Neural progenitor cell (in vitro differentiated cells): ENCODE results near the gene NXN. TPM values are rescaled to one million over a fixed set of nuclear protein-coding genes. Genes with fewer than 3 reads are reported as not detected.

Experiments
- DNase-seq: peaks from one replicate; pipeline ENCODE4 v3.0.0-alpha.2; 2016; ENCODE audit warnings: low spot score
- H2AFZ ChIP-seq: fragments of 200-600 bp; sonication (generic); replicated peaks from 2 replicates; pipeline ENCODE4 v1.6.1; 2016; ENCODE audit warnings: antibody characterized with exemption
- H3F3A ChIP-seq: fragments of 200-600 bp; sonication (generic); 2 replicates; pipeline ENCODE4 v1.6.1; 2016; ENCODE audit warnings: antibody characterized with exemption, low read depth
- H3K27ac ChIP-seq: fragments of 200-600 bp; sonication (generic); 2 replicates; pipeline ENCODE4 v1.5.1; 2016; ENCODE audit warnings: mild to moderate bottlenecking
- H3K27me3 ChIP-seq: fragments of 200-600 bp; sonication (generic); 2 replicates; pipeline ENCODE4 v1.6.1; 2016; ENCODE audit warnings: mild to moderate bottlenecking, moderate library complexity
- H3K36me3 ChIP-seq: fragments of 200-600 bp; sonication (generic); 2 replicates; pipeline ENCODE4 v1.5.1; 2016
- H3K4me1 ChIP-seq: fragments of 200-600 bp; sonication (generic); 2 replicates; pipeline ENCODE4 v1.6.1; 2016; ENCODE audit warnings: mixed run types
- H3K4me2 ChIP-seq: fragments of 200-600 bp; sonication (generic); 2 replicates; pipeline ENCODE4 v1.6.1; 2016
- H3K4me3 ChIP-seq: fragments of 200-600 bp; sonication (generic); 2 replicates; pipeline ENCODE4 v1.5.1; 2016
- H3K79me2 ChIP-seq: fragments of 200-600 bp; sonication (generic); 2 replicates; pipeline ENCODE4 v1.6.1; 2016; ENCODE audit warnings: low read depth
- H3K9ac ChIP-seq: fragments of 200-600 bp; sonication (generic); 2 replicates; pipeline ENCODE4 v1.6.1; 2016
- H3K9me3 ChIP-seq: fragments of 200-600 bp; sonication (generic); 2 replicates; pipeline ENCODE4 v1.5.1; 2016; ENCODE audit warnings: low read depth
- H4K20me1 ChIP-seq: fragments of 200-600 bp; sonication (generic); 2 replicates; pipeline ENCODE4 v1.6.1; 2016; ENCODE audit warnings: low read depth
- H3K27ac Mint-ChIP-seq: 3 replicates; pipeline ENCODE4 v1.8.0; 2021; ENCODE audit warnings: mixed read lengths
- H3K27me3 Mint-ChIP-seq: 2 replicates; pipeline ENCODE4 v1.8.0; 2022; ENCODE audit warnings: low read depth, mild to moderate bottlenecking, inconsistent platforms, moderate library complexity, mixed read lengths; ENCODE audit not compliant: insufficient read depth
- H3K36me3 Mint-ChIP-seq: 3 replicates; pipeline ENCODE4 v1.8.0; 2021; ENCODE audit warnings: mixed read lengths
- H3K4me1 Mint-ChIP-seq: 3 replicates; pipeline ENCODE4 v1.8.0; 2021; ENCODE audit warnings: mixed read lengths
- H3K4me3 Mint-ChIP-seq: 3 replicates; pipeline ENCODE4 v1.8.0; 2021; ENCODE audit warnings: mild to moderate bottlenecking, moderate library complexity, mixed read lengths
- H3K9me3 Mint-ChIP-seq: 3 replicates; pipeline ENCODE4 v1.8.0; 2020; ENCODE audit warnings: mixed read lengths
- EZH2 ChIP-seq: fragments of 200-600 bp; sonication (generic); IDR thresholded peaks from 2 replicates; pipeline ENCODE4 v1.6.1; 2017; ENCODE audit warnings: antibody characterized with exemption, mild to moderate bottlenecking, moderate library complexity
- EZH2phosphoT487 ChIP-seq: fragments of 200-600 bp; sonication (generic); IDR thresholded peaks from 2 replicates; pipeline ENCODE4 v1.6.1; 2017; ENCODE audit warnings: antibody characterized with exemption
- total RNA-seq: library from RNA; depleted of rRNA; stranded (reverse); fragments of >200 nt; gene quantifications from 2 replicates; pipeline ENCODE4 v1.2.3, GENCODE V29; 2015; ENCODE audit warnings: low replicate concordance
- TF ChIP-seq, protein P1 (sequence below): fragments of 200-600 bp; sonication (generic); IDR thresholded peaks from 2 replicates; pipeline ENCODE4 v1.5.1; 2017; ENCODE audit warnings: antibody characterized with exemption, mild to moderate bottlenecking

The NXN gene
- total RNA-seq, 1 donor from 2014 or later = 35.9 TPM

DNA sequence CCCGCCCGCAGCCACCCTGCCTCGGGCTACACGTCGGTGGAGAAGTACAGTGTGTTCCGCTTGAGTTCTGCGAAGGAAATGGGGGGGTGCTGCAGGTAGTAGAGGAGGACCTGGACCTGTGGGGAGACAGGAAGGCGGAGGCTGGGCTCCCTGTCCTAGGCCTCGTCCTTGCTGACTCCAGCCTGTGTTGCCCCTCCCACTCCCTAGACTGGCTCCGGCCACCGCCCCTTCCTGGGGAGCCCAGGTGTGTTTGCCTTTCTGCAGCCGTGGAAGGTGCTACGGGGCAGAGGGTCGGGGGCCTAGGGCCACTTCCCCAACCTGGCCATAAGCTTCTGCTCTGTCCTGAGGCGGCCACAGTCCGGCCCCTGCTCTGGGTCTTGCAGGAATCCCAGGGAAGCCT is 26.5 kb upstream of the NXN start:
- H3K9me3 ChIP-seq = no peaks in the 10 kb centered on the region
- no peak for DNase-seq
- H3K27me3 Mint-ChIP-seq = peaks cover 7% of the 10 kb centered on the region
- no peak overlapping the region for H3K27ac Mint-ChIP-seq
- H3K4me3 Mint-ChIP-seq = no peak overlapping the region
- no peaks in the 10 kb centered on the region for H3K36me3 ChIP-seq
- H3K4me3 ChIP-seq = no peak overlapping the region
- no peak for TF ChIP-seq EZH2phosphoT487
- no peaks in the 10 kb centered on the region for H3K4me1 ChIP-seq
- H3K27me3 ChIP-seq = no peaks in the 10 kb centered on the region
- H4K20me1 ChIP-seq = no peaks in the 10 kb centered on the region
- H3K27ac ChIP-seq = no peak overlapping the region
- no peak overlapping the region for H2AFZ ChIP-seq
- H3K9me3 Mint-ChIP-seq = no peaks in the 10 kb centered on the region
- peaks cover 6% of the 10 kb centered on the region for H3K4me1 Mint-ChIP-seq
- no peaks in the 10 kb centered on the region for H3K79me2 ChIP-seq
- H3K9ac ChIP-seq = no peak overlapping the region
- no peaks in the 10 kb centered on the region for H3F3A ChIP-seq
- no peak overlapping the region for H3K4me2 ChIP-seq
- H3K36me3 Mint-ChIP-seq = peaks cover 13% of the 10 kb centered on the region

- Histone ChIP-seq H2AFZ (no peak overlapping the region), H3F3A (no peaks in the 10 kb centered on the region), H4K20me1 (no peaks in the 10 kb centered on the region), H3K9me3 (no peaks in the 10 kb centered on the region), H3K4me3 (no peak overlapping the region), H3K27me3 (no peaks in the 10 kb centered on the region), H3K79me2 (no peaks in the 10 kb centered on the region), H3K4me1 (no peaks in the 10 kb centered on the region), H3K9ac (no peak overlapping the region), H3K36me3 (no peaks in the 10 kb centered on the region), H3K27ac (no peak overlapping the region), H3K4me2 (no peak overlapping the region)
- DNase-seq = no peak
- Mint-ChIP-seq H3K4me1 (peaks cover 6% of the 10 kb centered on the region), H3K27ac (no peak overlapping the region), H3K27me3 (peaks cover 7% of the 10 kb centered on the region), H3K4me3 (no peak overlapping the region), H3K9me3 (no peaks in the 10 kb centered on the region), H3K36me3 (peaks cover 15% of the 10 kb centered on the region)
- TF ChIP-seq EZH2phosphoT487 (no peak), EZH2 (no peak)
- TF ChIP-seq, protein P1, sequence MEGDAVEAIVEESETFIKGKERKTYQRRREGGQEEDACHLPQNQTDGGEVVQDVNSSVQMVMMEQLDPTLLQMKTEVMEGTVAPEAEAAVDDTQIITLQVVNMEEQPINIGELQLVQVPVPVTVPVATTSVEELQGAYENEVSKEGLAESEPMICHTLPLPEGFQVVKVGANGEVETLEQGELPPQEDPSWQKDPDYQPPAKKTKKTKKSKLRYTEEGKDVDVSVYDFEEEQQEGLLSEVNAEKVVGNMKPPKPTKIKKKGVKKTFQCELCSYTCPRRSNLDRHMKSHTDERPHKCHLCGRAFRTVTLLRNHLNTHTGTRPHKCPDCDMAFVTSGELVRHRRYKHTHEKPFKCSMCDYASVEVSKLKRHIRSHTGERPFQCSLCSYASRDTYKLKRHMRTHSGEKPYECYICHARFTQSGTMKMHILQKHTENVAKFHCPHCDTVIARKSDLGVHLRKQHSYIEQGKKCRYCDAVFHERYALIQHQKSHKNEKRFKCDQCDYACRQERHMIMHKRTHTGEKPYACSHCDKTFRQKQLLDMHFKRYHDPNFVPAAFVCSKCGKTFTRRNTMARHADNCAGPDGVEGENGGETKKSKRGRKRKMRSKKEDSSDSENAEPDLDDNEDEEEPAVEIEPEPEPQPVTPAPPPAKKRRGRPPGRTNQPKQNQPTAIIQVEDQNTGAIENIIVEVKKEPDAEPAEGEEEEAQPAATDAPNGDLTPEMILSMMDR = no peak
Observed at GRCh38 chr17:1005361-1005946, 25.9 kb upstream of the NXN start.

DNA sequence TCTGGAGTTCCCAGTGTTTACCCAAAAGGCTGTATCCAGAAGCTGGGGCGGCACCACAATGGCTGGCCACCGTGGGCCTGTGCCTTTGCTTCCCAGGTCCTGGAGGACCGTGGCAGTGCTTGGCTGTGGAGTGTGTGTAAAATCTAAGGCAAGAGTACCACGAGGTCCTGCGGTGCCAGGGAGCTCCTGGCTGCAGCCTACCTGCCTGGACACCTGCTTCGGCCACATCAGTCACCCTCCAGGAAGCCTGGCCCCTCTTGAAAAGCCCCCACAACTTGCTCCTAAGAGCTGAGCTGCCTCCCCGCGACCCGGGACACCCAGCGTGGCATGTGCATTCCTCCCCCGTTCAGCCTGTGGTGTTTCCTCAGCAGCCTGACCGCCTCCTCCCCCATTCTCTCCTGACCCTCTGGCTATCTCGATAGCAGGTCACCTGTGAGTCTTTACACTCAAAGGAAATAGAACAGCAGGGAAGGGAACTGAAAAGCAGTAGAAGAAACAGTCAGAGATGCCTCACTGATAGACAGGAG is 25.3 kb upstream of the NXN start:
- Histone ChIP-seq H3K27ac (no peak overlapping the region), H3K9ac (no peak overlapping the region), H3K27me3 (no peaks in the 10 kb centered on the region), H3K79me2 (no peaks in the 10 kb centered on the region), H3K4me1 (no peaks in the 10 kb centered on the region), H3K9me3 (no peaks in the 10 kb centered on the region), H3K4me3 (no peak overlapping the region), H3K36me3 (no peaks in the 10 kb centered on the region), H3K4me2 (no peak overlapping the region), H3F3A (no peaks in the 10 kb centered on the region), H4K20me1 (no peaks in the 10 kb centered on the region), H2AFZ (no peak overlapping the region)
- TF ChIP-seq EZH2phosphoT487 (no peak), EZH2 (no peak)
- TF ChIP-seq, protein P1 = no peak
- Mint-ChIP-seq H3K27ac (no peak overlapping the region), H3K9me3 (no peaks in the 10 kb centered on the region), H3K27me3 (peaks cover 7% of the 10 kb centered on the region), H3K36me3 (peaks cover 17% of the 10 kb centered on the region), H3K4me3 (no peak overlapping the region), H3K4me1 (peaks cover 6% of the 10 kb centered on the region)
- no peak for DNase-seq

DNA sequence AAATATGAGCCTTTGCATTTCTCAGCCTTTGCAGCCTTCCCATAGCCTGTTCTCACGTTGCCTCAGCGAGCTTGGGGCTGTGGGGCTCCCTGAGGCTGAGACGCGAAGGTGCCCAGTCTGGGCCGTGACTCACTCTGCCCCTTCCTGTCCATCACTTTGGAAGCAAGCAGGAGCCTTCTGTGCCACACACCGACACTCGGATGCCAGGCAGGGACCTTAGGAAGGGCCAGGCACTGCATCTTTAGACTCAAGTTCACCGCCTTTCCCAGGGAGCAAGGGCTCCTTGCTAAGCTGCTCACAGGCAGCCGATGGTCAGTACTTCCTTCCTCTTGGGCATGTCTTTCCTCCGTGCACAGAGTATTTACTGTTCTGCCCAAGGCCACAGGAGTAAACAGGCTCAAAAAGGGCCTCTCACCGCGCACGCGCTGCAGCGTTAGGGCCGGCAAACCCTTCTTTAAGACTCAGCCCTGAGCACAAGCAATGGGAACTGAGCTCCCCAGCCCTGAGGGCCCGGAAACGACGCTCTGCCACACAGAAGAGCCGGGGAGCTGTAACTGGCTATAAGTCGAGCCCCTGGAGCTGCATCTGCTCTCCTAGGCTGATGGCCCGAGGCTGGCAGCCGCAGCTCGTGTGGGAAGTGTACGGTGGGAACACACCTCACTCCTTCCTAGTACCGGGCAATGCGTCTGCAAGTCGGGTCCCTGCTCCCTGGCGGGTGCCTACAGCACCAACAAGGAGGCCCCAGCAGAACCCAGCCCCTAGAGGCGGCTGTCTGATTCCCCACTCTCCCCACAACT is 24.6 kb upstream of the NXN start:
- Histone ChIP-seq H2AFZ (no peak overlapping the region), H3K9me3 (no peaks in the 10 kb centered on the region), H3K27ac (no peak overlapping the region), H3K27me3 (no peaks in the 10 kb centered on the region), H4K20me1 (peaks cover 3% of the 10 kb centered on the region), H3K4me3 (no peak overlapping the region), H3K9ac (no peak overlapping the region), H3K4me1 (no peaks in the 10 kb centered on the region), H3K79me2 (no peaks in the 10 kb centered on the region), H3K4me2 (no peak overlapping the region), H3K36me3 (no peaks in the 10 kb centered on the region), H3F3A (no peaks in the 10 kb centered on the region)
- TF ChIP-seq EZH2 (no peak), EZH2phosphoT487 (no peak)
- TF ChIP-seq, protein P1 = no peak
- no peak overlapping the region for H3K27ac Mint-ChIP-seq
- DNase-seq = no peak
- H3K36me3 Mint-ChIP-seq = peaks cover 20% of the 10 kb centered on the region
- H3K27me3 Mint-ChIP-seq = peaks cover 7% of the 10 kb centered on the region
- H3K4me3 Mint-ChIP-seq = no peak overlapping the region
- H3K4me1 Mint-ChIP-seq = peaks cover 6% of the 10 kb centered on the region
- H3K9me3 Mint-ChIP-seq = no peaks in the 10 kb centered on the region
